Measurements from ENCODE around the gene LMAN2L.

LMAN2L gene

GRCh38 chr2:96702098-96702785 is 37.6 kb downstream of the LMAN2L start:
- no peak for DNase-seq

GRCh38 chr2:96701636-96702035 is 38.2 kb downstream of the LMAN2L start:
- DNase-seq = no peak

GRCh38 chr2:96700086-96700485 is 39.8 kb downstream of the LMAN2L start:
- DNase-seq = no peak

- no peak for DNase-seq
Observed at GRCh38 chr2:96699621-96700020, 40.2 kb downstream of the LMAN2L start.

GRCh38 chr2:96699021-96699420 is 40.8 kb downstream of the LMAN2L start:
- no peak for DNase-seq

GRCh38 chr2:96698221-96698861 is 41.5 kb downstream of the LMAN2L start:
- DNase-seq = no peak

GRCh38 chr2:96697476-96697875 is 42.4 kb downstream of the LMAN2L start:
- DNase-seq = no peak

- no peak for DNase-seq
Observed at GRCh38 chr2:96695602-96696001, 44.3 kb downstream of the LMAN2L start.

GRCh38 chr2:96694816-96695455 is 44.9 kb downstream of the LMAN2L start:
- no peak for DNase-seq

GRCh38 chr2:96694279-96694678 is 45.6 kb downstream of the LMAN2L start:
- no peak for DNase-seq

- no peak for DNase-seq
Observed at GRCh38 chr2:96693286-96694200, 46.3 kb downstream of the LMAN2L start.

GRCh38 chr2:96692094-96692971 is 47.5 kb downstream of the LMAN2L start:
- DNase-seq = no peak

GRCh38 chr2:96691022-96691612 is 48.7 kb downstream of the LMAN2L start:
- no peak for DNase-seq

- DNase-seq = no peak
Observed at GRCh38 chr2:96690306-96691021, 49.4 kb downstream of the LMAN2L start.

GRCh38 chr2:96689431-96689991 is 50.4 kb downstream of the LMAN2L start:
- DNase-seq = no peak

GRCh38 chr2:96688649-96689430 is 51.0 kb downstream of the LMAN2L start:
- no peak for DNase-seq

- DNase-seq = no peak
Observed at GRCh38 chr2:96687711-96688640, 51.9 kb downstream of the LMAN2L start.

GRCh38 chr2:96687266-96687665 is 52.6 kb downstream of the LMAN2L start:
- DNase-seq = no peak

All from NCI-H1694 (cell line).